H1 (cell line): Measurements from ENCODE around the gene MEN1.

ENCODE experiments used
- ATF3 ChIP-seq: IDR thresholded peaks from 2 replicates; pipeline ENCODE4 v1.6.1; 2011; ENCODE audit warnings: low read depth, mild to moderate bottlenecking, low read length; ENCODE audit not compliant: insufficient read depth
- CBX5 ChIP-seq: fragments of 300-800, 300-1000 bp; sonication (generic); IDR thresholded peaks from 2 replicates; pipeline ENCODE4 v1.7.1; 2016; ENCODE audit warnings: antibody characterized with exemption, low read length, low read depth
- CREB1 ChIP-seq: IDR thresholded peaks from 2 replicates; pipeline ENCODE4 v1.6.1; 2012; ENCODE audit warnings: inconsistent platforms
- CTCF ChIP-seq, 3 experiments: IDR thresholded peaks; 1 replicate in 2 of 3; 2 replicates in 1 of 3; pipeline versions ENCODE4 v1.5.1 to v1.6.1; 2011; ENCODE audit warnings: low read length in 3 of 3, mild to moderate bottlenecking in 3 of 3, inconsistent platforms in 2 of 3, low read depth in 1 of 3, moderate library complexity in 1 of 3; ENCODE audit not compliant: insufficient read depth in 1 of 3; ENCODE audit errors: control extremely low read depth in 1 of 3
- JUND ChIP-seq: IDR thresholded peaks from 2 replicates; pipeline ENCODE4 v1.6.1; 2011; ENCODE audit warnings: mild to moderate bottlenecking, improper control_type of control experiment, low read length
- POLR2A ChIP-seq, 2 experiments: IDR thresholded peaks; 1 replicate in 1 of 2; 2 replicates in 1 of 2; pipeline ENCODE4 v1.6.1; 2011; ENCODE audit warnings: low read depth in 2 of 2, low read length in 2 of 2, mild to moderate bottlenecking in 2 of 2; ENCODE audit errors: control extremely low read depth in 1 of 2
- POLR2AphosphoS5 ChIP-seq: IDR thresholded peaks from 2 replicates; pipeline ENCODE4 v1.6.1; 2011; ENCODE audit warnings: low read depth, low read length
- RNF2 ChIP-seq: fragments of 200-900, 300-1000 bp; sonication (generic); IDR thresholded peaks from 2 replicates; pipeline ENCODE4 v1.7.1; 2016; ENCODE audit warnings: borderline replicate concordance, low read depth, mild to moderate bottlenecking, antibody characterized with exemption, low read length; ENCODE audit not compliant: poor library complexity, severe bottlenecking; ENCODE audit errors: missing control alignments
- RXRA ChIP-seq: IDR thresholded peaks from 2 replicates; pipeline ENCODE4 v1.6.1; 2011; ENCODE audit warnings: low read depth, mild to moderate bottlenecking, low read length, moderate library complexity; ENCODE audit not compliant: insufficient read depth
- SP1 ChIP-seq: IDR thresholded peaks from 2 replicates; pipeline ENCODE4 v1.6.1; 2011; ENCODE audit warnings: low read depth, low read length
- TEAD4 ChIP-seq: IDR thresholded peaks from 2 replicates; pipeline ENCODE4 v1.6.1; 2012; ENCODE audit warnings: low read depth, low read length, inconsistent platforms, mixed read lengths

GRCh38 chr11:64754124-64754918, 56.0 kb downstream of the MEN1 start:
- TF ChIP-seq RXRA (no peak), CBX5 (no peak), POLR2A (IDR thresholded peaks at IDR 0.05; ENCODE audit: control extremely low read depth in 1 of 2, low read depth in 2 of 2, low read length in 2 of 2) (no peak), CTCF (IDR thresholded peaks at IDR 0.05; ENCODE audit: control extremely low read depth in 1 of 3, insufficient read depth in 1 of 3, low read depth in 1 of 3, low read length in 3 of 3) (no peak), JUND (no peak), RNF2 (no peak), TEAD4 (no peak), CREB1 (no peak), POLR2AphosphoS5 (no peak), SP1 (no peak), ATF3 (no peak)
